ENCODE data around the gene CHCHD3. TPM values are rescaled to one million over a fixed set of nuclear protein-coding genes. Genes with fewer than 3 reads are reported as not detected.

The CHCHD3 gene
- total RNA-seq, 6 experiments from 2014 or later = 16.5 to 42.6 (median 21.6) TPM

- intact Hi-C loops (cut with DNase I) = no loop called here
- ATAC-seq (no peak), DNase-seq (no peak)
- TF ChIP-seq CTCF (IDR thresholded peaks at IDR 0.05) = no peak
- H3K4me1 ChIP-seq = peaks cover 0 to 2% (median 0%) of the 10 kb centered on the region in 4 donors
- no peak overlapping the region for H3K27ac ChIP-seq
- H3K4me3 ChIP-seq = no peak overlapping the region
- H3K27me3 ChIP-seq = no peaks in the 10 kb centered on the region
- H3K9me3 ChIP-seq = no peaks in the 10 kb centered on the region
- WGBS (ENCODE audit: insufficient coverage, low coverage, low lambda C conversion rate, missing lambda C conversion rate) = 91% methylated on average over 5 of the region's 5 CpGs
- H3K36me3 ChIP-seq = no peaks in the 10 kb centered on the region
Observed at GRCh38 chr7:132856416-132856815, 225.5 kb downstream of the CHCHD3 start.

- no peak for ATAC-seq
Observed at GRCh38 chr7:132855901-132856300, 226.0 kb downstream of the CHCHD3 start.

GRCh38 chr7:132854238-132854637, 227.7 kb downstream of the CHCHD3 start:
- Histone ChIP-seq H3K9me3 (no peaks in the 10 kb centered on the region), H3K27ac (no peak overlapping the region), H3K36me3 (no peaks in the 10 kb centered on the region), H3K4me1 (peaks cover 0 to under 1% (median 0%) of the 10 kb centered on the region in 4 donors), H3K27me3 (no peaks in the 10 kb centered on the region), H3K4me3 (no peak overlapping the region)
- intact Hi-C loops (cut with DNase I) = no loop called here
- 93% methylated on average over 1 of the region's 1 CpG for WGBS (ENCODE audit: insufficient coverage, low coverage, low lambda C conversion rate, missing lambda C conversion rate)
- TF ChIP-seq POLR2A (IDR thresholded peaks at IDR 0.05) (no peak), CTCF (IDR thresholded peaks at IDR 0.05) (no peak)
- no peak for ATAC-seq
- DNase-seq = no peak

More at GRCh38 chr7:132855901-132856300, 226.0 kb downstream of the CHCHD3 start:
- Histone ChIP-seq H3K27ac (no peak overlapping the region), H3K27me3 (no peaks in the 10 kb centered on the region), H3K4me3 (no peak overlapping the region), H3K4me1 (peaks cover 0 to 2% (median 0%) of the 10 kb centered on the region in 4 donors), H3K36me3 (no peaks in the 10 kb centered on the region), H3K9me3 (no peaks in the 10 kb centered on the region)
- TF ChIP-seq CTCF (IDR thresholded peaks at IDR 0.05) (no peak), POLR2A (IDR thresholded peaks at IDR 0.05) (no peak)
- intact Hi-C loops (cut with DNase I) = no loop called here
- DNase-seq = no peak
- WGBS (ENCODE audit: insufficient coverage, low coverage, low lambda C conversion rate, missing lambda C conversion rate) = 73% methylated on average over 2 of the region's 2 CpGs

GRCh38 chr7:132847376-132847775, 234.5 kb downstream of the CHCHD3 start:
- H3K36me3 ChIP-seq = no peaks in the 10 kb centered on the region
- no peak overlapping the region for H3K27ac ChIP-seq
- no peaks in the 10 kb centered on the region for H3K27me3 ChIP-seq
- WGBS (ENCODE audit: insufficient coverage, low coverage, low lambda C conversion rate, missing lambda C conversion rate) = 89% methylated on average over 7 of the region's 7 CpGs
- no peaks in the 10 kb centered on the region for H3K4me1 ChIP-seq
- DNase-seq (no peak), ATAC-seq (no peak)
- H3K9me3 ChIP-seq = no peaks in the 10 kb centered on the region
- intact Hi-C loops (cut with DNase I) = no loop called here
- H3K4me3 ChIP-seq = no peak overlapping the region
- no peak for TF ChIP-seq POLR2A (IDR thresholded peaks at IDR 0.05)
- no peak for TF ChIP-seq CTCF (IDR thresholded peaks at IDR 0.05)

- H3K27me3 ChIP-seq = no peaks in the 10 kb centered on the region
- no peak overlapping the region for H3K4me3 ChIP-seq
- intact Hi-C loops (cut with DNase I) = no loop called here
- H3K36me3 ChIP-seq = no peaks in the 10 kb centered on the region
- H3K4me1 ChIP-seq = no peaks in the 10 kb centered on the region
- no peak for TF ChIP-seq CTCF (IDR thresholded peaks at IDR 0.05)
- WGBS (ENCODE audit: insufficient coverage, low coverage, low lambda C conversion rate, missing lambda C conversion rate) = 100% methylated on average over 1 of the region's 3 CpGs
- DNase-seq (no peak), ATAC-seq (no peak)
- H3K9me3 ChIP-seq = no peaks in the 10 kb centered on the region
- H3K27ac ChIP-seq = no peak overlapping the region
Observed at GRCh38 chr7:132846086-132846485, 235.8 kb downstream of the CHCHD3 start.

Measured in right lobe of liver (tissue), 6 donors.